Neural progenitor cell (in vitro differentiated cells): Measurements from ENCODE around the gene SLFN14. TPM values are rescaled to one million over a fixed set of nuclear protein-coding genes. Genes with fewer than 3 reads are reported as not detected.
"Not testable (repeated sequence)": the region's sequence is repeated elsewhere in the genome, so short reads cannot be mapped to it uniquely, and the experiment has no call there.

ENCODE experiments used
- DNase-seq: peaks from one replicate; pipeline ENCODE4 v3.0.0-alpha.2; 2016; ENCODE audit warnings: low spot score
- H2AFZ ChIP-seq: fragments of 200-600 bp; sonication (generic); replicated peaks from 2 replicates; pipeline ENCODE4 v1.6.1; 2016; ENCODE audit warnings: antibody characterized with exemption
- H3F3A ChIP-seq: fragments of 200-600 bp; sonication (generic); 2 replicates; pipeline ENCODE4 v1.6.1; 2016; ENCODE audit warnings: antibody characterized with exemption, low read depth
- H3K27ac ChIP-seq: fragments of 200-600 bp; sonication (generic); 2 replicates; pipeline ENCODE4 v1.5.1; 2016; ENCODE audit warnings: mild to moderate bottlenecking
- H3K27me3 ChIP-seq: fragments of 200-600 bp; sonication (generic); 2 replicates; pipeline ENCODE4 v1.6.1; 2016; ENCODE audit warnings: mild to moderate bottlenecking, moderate library complexity
- H3K36me3 ChIP-seq: fragments of 200-600 bp; sonication (generic); 2 replicates; pipeline ENCODE4 v1.5.1; 2016
- H3K4me1 ChIP-seq: fragments of 200-600 bp; sonication (generic); 2 replicates; pipeline ENCODE4 v1.6.1; 2016; ENCODE audit warnings: mixed run types
- H3K4me2 ChIP-seq: fragments of 200-600 bp; sonication (generic); 2 replicates; pipeline ENCODE4 v1.6.1; 2016
- H3K4me3 ChIP-seq: fragments of 200-600 bp; sonication (generic); 2 replicates; pipeline ENCODE4 v1.5.1; 2016
- H3K79me2 ChIP-seq: fragments of 200-600 bp; sonication (generic); 2 replicates; pipeline ENCODE4 v1.6.1; 2016; ENCODE audit warnings: low read depth
- H3K9ac ChIP-seq: fragments of 200-600 bp; sonication (generic); 2 replicates; pipeline ENCODE4 v1.6.1; 2016
- H3K9me3 ChIP-seq: fragments of 200-600 bp; sonication (generic); 2 replicates; pipeline ENCODE4 v1.5.1; 2016; ENCODE audit warnings: low read depth
- H4K20me1 ChIP-seq: fragments of 200-600 bp; sonication (generic); 2 replicates; pipeline ENCODE4 v1.6.1; 2016; ENCODE audit warnings: low read depth
- H3K27ac Mint-ChIP-seq: 3 replicates; pipeline ENCODE4 v1.8.0; 2021; ENCODE audit warnings: mixed read lengths
- H3K27me3 Mint-ChIP-seq: 2 replicates; pipeline ENCODE4 v1.8.0; 2022; ENCODE audit warnings: low read depth, mild to moderate bottlenecking, inconsistent platforms, moderate library complexity, mixed read lengths; ENCODE audit not compliant: insufficient read depth
- H3K36me3 Mint-ChIP-seq: 3 replicates; pipeline ENCODE4 v1.8.0; 2021; ENCODE audit warnings: mixed read lengths
- H3K4me1 Mint-ChIP-seq: 3 replicates; pipeline ENCODE4 v1.8.0; 2021; ENCODE audit warnings: mixed read lengths
- H3K4me3 Mint-ChIP-seq: 3 replicates; pipeline ENCODE4 v1.8.0; 2021; ENCODE audit warnings: mild to moderate bottlenecking, moderate library complexity, mixed read lengths
- H3K9me3 Mint-ChIP-seq: 3 replicates; pipeline ENCODE4 v1.8.0; 2020; ENCODE audit warnings: mixed read lengths
- CTCF ChIP-seq: fragments of 200-600 bp; sonication (generic); IDR thresholded peaks from 2 replicates; pipeline ENCODE4 v1.5.1; 2017; ENCODE audit warnings: antibody characterized with exemption, mild to moderate bottlenecking
- EZH2 ChIP-seq: fragments of 200-600 bp; sonication (generic); IDR thresholded peaks from 2 replicates; pipeline ENCODE4 v1.6.1; 2017; ENCODE audit warnings: antibody characterized with exemption, mild to moderate bottlenecking, moderate library complexity
- EZH2phosphoT487 ChIP-seq: fragments of 200-600 bp; sonication (generic); IDR thresholded peaks from 2 replicates; pipeline ENCODE4 v1.6.1; 2017; ENCODE audit warnings: antibody characterized with exemption
- total RNA-seq: library from RNA; depleted of rRNA; stranded (reverse); fragments of >200 nt; gene quantifications from 2 replicates; pipeline ENCODE4 v1.2.3, GENCODE V29; 2015; ENCODE audit warnings: low replicate concordance

The SLFN14 gene
- total RNA-seq, 1 donor from 2014 or later: not detected

- H3K4me2 ChIP-seq: no peak overlapping the region
- H3K27me3 ChIP-seq: peaks cover 20% of the 10 kb centered on the region
- H4K20me1 ChIP-seq: no peaks in the 10 kb centered on the region
- no peak for DNase-seq
- H3K27ac Mint-ChIP-seq: no peak overlapping the region
- H3K9ac ChIP-seq: no peak overlapping the region
- no peak overlapping the region for H3K4me3 ChIP-seq
- no peak overlapping the region for H2AFZ ChIP-seq
- no peaks in the 10 kb centered on the region for H3K36me3 ChIP-seq
- H3K27me3 Mint-ChIP-seq: peaks cover 7% of the 10 kb centered on the region
- H3K9me3 ChIP-seq: no peaks in the 10 kb centered on the region
- H3K36me3 Mint-ChIP-seq: no peaks in the 10 kb centered on the region
- no peaks in the 10 kb centered on the region for H3K9me3 Mint-ChIP-seq
- no peaks in the 10 kb centered on the region for H3K4me1 Mint-ChIP-seq
- no peaks in the 10 kb centered on the region for H3K79me2 ChIP-seq
- H3F3A ChIP-seq: no peaks in the 10 kb centered on the region
- no peak overlapping the region for H3K27ac ChIP-seq
- H3K4me3 Mint-ChIP-seq: no peak overlapping the region
- no peaks in the 10 kb centered on the region for H3K4me1 ChIP-seq
- TF ChIP-seq EZH2phosphoT487: no peak
These were observed 23.9 kb downstream of the SLFN14 start for GRCh38 chr17:35536664-35537171.

GRCh38 chr17:35535406-35535805, 25.2 kb downstream of the SLFN14 start:
- not testable (repeated sequence) for H3K27me3 ChIP-seq, H3K9me3 ChIP-seq, DNase-seq, H3K4me1 Mint-ChIP-seq, H3K4me3 ChIP-seq, H3K4me2 ChIP-seq, H3K4me1 ChIP-seq, H3K4me3 Mint-ChIP-seq, H4K20me1 ChIP-seq, H3K27ac ChIP-seq, H3K36me3 ChIP-seq, H3K9ac ChIP-seq, H3K36me3 Mint-ChIP-seq, H3F3A ChIP-seq, H2AFZ ChIP-seq, H3K79me2 ChIP-seq, H3K27ac Mint-ChIP-seq, H3K27me3 Mint-ChIP-seq, H3K9me3 Mint-ChIP-seq

GRCh38 chr17:35534576-35535093, 26.0 kb downstream of the SLFN14 start:
- no peaks in the 10 kb centered on the region for H3K36me3 Mint-ChIP-seq
- H3K9me3 ChIP-seq: no peaks in the 10 kb centered on the region
- H3K27ac Mint-ChIP-seq: no peak overlapping the region
- no peak overlapping the region for H2AFZ ChIP-seq
- no peak overlapping the region for H3K4me2 ChIP-seq
- DNase-seq: no peak
- no peaks in the 10 kb centered on the region for H3F3A ChIP-seq
- no peaks in the 10 kb centered on the region for H3K4me1 ChIP-seq
- no peaks in the 10 kb centered on the region for H3K36me3 ChIP-seq
- no peak overlapping the region for H3K9ac ChIP-seq
- H3K79me2 ChIP-seq: no peaks in the 10 kb centered on the region
- peaks cover 4% of the 10 kb centered on the region for H3K27me3 Mint-ChIP-seq
- no peak overlapping the region for H3K4me3 ChIP-seq
- no peaks in the 10 kb centered on the region for H3K9me3 Mint-ChIP-seq
- no peak overlapping the region for H3K27ac ChIP-seq
- no peaks in the 10 kb centered on the region for H3K4me1 Mint-ChIP-seq
- H4K20me1 ChIP-seq: no peaks in the 10 kb centered on the region
- peaks cover 2% of the 10 kb centered on the region for H3K27me3 ChIP-seq
- no peak overlapping the region for H3K4me3 Mint-ChIP-seq
- TF ChIP-seq EZH2phosphoT487 (no peak), CTCF (no peak), EZH2 (no peak)

GRCh38 chr17:35531160-35531559, 29.5 kb downstream of the SLFN14 start:
- no peak overlapping the region for H3K4me3 Mint-ChIP-seq
- no peaks in the 10 kb centered on the region for H3K4me1 Mint-ChIP-seq

GRCh38 chr17:35529866-35530265, 30.8 kb downstream of the SLFN14 start:
- H3K4me1 ChIP-seq: no peaks in the 10 kb centered on the region
- no peaks in the 10 kb centered on the region for H3K9me3 ChIP-seq
- H3K4me3 Mint-ChIP-seq: no peak overlapping the region
- no peaks in the 10 kb centered on the region for H3K79me2 ChIP-seq
- H4K20me1 ChIP-seq: no peaks in the 10 kb centered on the region
- H3K27ac ChIP-seq: no peak overlapping the region
- no peak overlapping the region for H3K27ac Mint-ChIP-seq
- H3K36me3 ChIP-seq: no peaks in the 10 kb centered on the region
- no peak overlapping the region for H2AFZ ChIP-seq
- TF ChIP-seq CTCF: no peak
- DNase-seq: no peak
- H3K9me3 Mint-ChIP-seq: peaks cover 7% of the 10 kb centered on the region
- H3K4me3 ChIP-seq: no peak overlapping the region
- H3K27me3 ChIP-seq: peaks cover 6% of the 10 kb centered on the region
- H3F3A ChIP-seq: no peaks in the 10 kb centered on the region
- peaks cover 3% of the 10 kb centered on the region for H3K27me3 Mint-ChIP-seq
- H3K9ac ChIP-seq: no peak overlapping the region
- H3K4me2 ChIP-seq: no peak overlapping the region
- H3K36me3 Mint-ChIP-seq: no peaks in the 10 kb centered on the region
- H3K4me1 Mint-ChIP-seq: no peaks in the 10 kb centered on the region

More at GRCh38 chr17:35531160-35531559, 29.5 kb downstream of the SLFN14 start:
- Histone ChIP-seq H2AFZ (no peak overlapping the region), H3K27ac (no peak overlapping the region), H3K4me3 (no peak overlapping the region), H3K79me2 (no peaks in the 10 kb centered on the region), H3K9me3 (no peaks in the 10 kb centered on the region), H3K27me3 (peaks cover 6% of the 10 kb centered on the region), H3K4me2 (no peak overlapping the region), H3K4me1 (no peaks in the 10 kb centered on the region), H3K9ac (no peak overlapping the region), H4K20me1 (no peaks in the 10 kb centered on the region), H3F3A (no peaks in the 10 kb centered on the region), H3K36me3 (no peaks in the 10 kb centered on the region)
- TF ChIP-seq EZH2phosphoT487: no peak
- H3K36me3 Mint-ChIP-seq: no peaks in the 10 kb centered on the region
- H3K27me3 Mint-ChIP-seq: peaks cover 3% of the 10 kb centered on the region
- DNase-seq: no peak
- H3K27ac Mint-ChIP-seq: no peak overlapping the region
- H3K9me3 Mint-ChIP-seq: peaks cover 7% of the 10 kb centered on the region

- H3K4me2 ChIP-seq, H3K4me3 ChIP-seq, DNase-seq, H3K4me1 Mint-ChIP-seq, H3K27ac ChIP-seq, H3K79me2 ChIP-seq, H4K20me1 ChIP-seq, H3K4me1 ChIP-seq, H3K36me3 ChIP-seq, H3F3A ChIP-seq, H2AFZ ChIP-seq, H3K9ac ChIP-seq, H3K27me3 Mint-ChIP-seq, H3K9me3 ChIP-seq, H3K4me3 Mint-ChIP-seq, H3K36me3 Mint-ChIP-seq, H3K9me3 Mint-ChIP-seq, H3K27ac Mint-ChIP-seq, H3K27me3 ChIP-seq: not testable (repeated sequence)
These were observed 31.3 kb downstream of the SLFN14 start for GRCh38 chr17:35529326-35529725.
